GM18519 (cell line): ENCODE results near the gene NMB.

Experiments used
- ATAC-seq: cut with Tn5 transposase; IDR thresholded peaks from one replicate; pipeline ENCODE4 v1.9.1; 2021; ENCODE audit warnings: mild to moderate bottlenecking, moderate library complexity; ENCODE audit not compliant: unreplicated experiment, low FRiP score

Gene NMB

GRCh38 chr15:84621358-84621979, 36.5 kb downstream of the NMB start:
- no peak for ATAC-seq

GRCh38 chr15:84620626-84621025, 37.4 kb downstream of the NMB start:
- no peak for ATAC-seq

GRCh38 chr15:84616235-84616634, 41.8 kb downstream of the NMB start:
- no peak for ATAC-seq

- ATAC-seq, result no peak
These were observed 46.4 kb downstream of the NMB start for GRCh38 chr15:84611631-84612030.

DNA sequence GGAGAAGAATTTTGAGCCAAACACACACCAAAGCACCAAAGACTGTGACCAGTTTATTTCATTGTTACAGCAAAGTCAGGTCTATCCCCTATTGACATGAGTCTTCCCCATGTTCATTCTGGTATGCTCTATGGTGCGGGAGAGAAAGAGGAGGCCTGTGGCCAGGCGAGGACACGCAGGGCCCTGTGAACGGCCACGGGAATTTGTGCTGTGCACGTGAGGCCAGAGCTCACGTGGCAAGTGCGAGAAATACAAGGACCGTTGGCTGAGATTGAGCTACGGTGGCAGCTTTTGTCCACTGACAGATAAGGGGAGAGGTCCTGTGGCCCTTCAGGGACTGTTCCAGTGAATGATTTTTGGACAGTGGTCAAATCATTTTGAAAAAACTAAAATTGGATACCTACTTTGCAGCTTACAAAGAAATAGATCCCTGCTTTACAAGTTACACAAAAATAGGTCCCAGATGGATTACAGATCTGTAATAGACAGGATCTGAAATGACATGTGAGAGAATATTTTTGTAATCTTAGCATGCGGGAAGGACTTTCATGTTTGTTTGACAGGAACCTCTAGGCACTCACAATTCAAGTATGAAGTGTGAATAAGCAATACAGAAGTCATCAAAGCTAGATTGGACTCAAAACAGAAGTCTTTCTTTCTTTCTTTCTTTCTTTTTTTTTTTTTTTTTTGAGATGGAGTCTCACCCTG, 48.0 kb downstream of the NMB start:
- ATAC-seq, result no peak

- no peak for ATAC-seq
These were observed 49.2 kb downstream of the NMB start for GRCh38 chr15:84608707-84609284.

DNA sequence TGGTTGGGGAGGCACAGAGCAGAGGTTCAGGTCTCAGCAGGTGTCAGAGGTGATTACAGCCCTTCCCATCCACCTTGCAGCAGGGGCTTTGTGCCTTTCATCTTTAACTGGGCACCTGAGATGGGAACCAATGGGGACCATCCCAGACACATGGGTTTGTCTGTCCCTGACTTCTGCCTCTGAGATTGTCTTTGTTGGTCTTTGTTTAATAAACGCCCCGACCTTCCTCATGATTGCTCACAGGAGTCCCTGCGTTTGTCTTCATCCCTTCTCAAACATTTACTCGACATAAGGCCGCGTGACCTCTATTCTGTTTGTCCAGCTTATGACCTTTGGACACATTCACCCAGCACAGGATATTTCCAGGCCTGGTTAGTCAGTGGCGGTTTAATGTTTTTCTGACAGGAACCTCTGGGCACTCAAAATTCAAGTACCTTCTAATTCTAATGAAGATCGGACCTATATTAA, 51.3 kb downstream of the NMB start:
- no peak for ATAC-seq

GRCh38 chr15:84605554-84605882, 52.5 kb downstream of the NMB start:
- ATAC-seq, result no peak
